H1 (cell line): ENCODE results near the gene PPP1CB. TPM values are rescaled to one million over a fixed set of nuclear protein-coding genes. Genes with fewer than 3 reads are reported as not detected.

Source experiments
- CTCF ChIA-PET: fragments of 300-600 bp; sonication (Branson Sonifier 250); formaldehyde crosslinking; loops from one replicate; lab custom pipeline; 2021; ENCODE audit not compliant: partially characterized antibody; lab: Charles Lee
- POLR2A ChIA-PET: fragments of 300-600 bp; sonication (Branson Sonifier 250); formaldehyde crosslinking; loops from one replicate; lab custom pipeline; 2021; ENCODE audit warnings: inconsistent platforms; ENCODE audit not compliant: partially characterized antibody; lab: Charles Lee
- DNase-seq, 2 experiments: peaks; one replicate each; pipeline versions ENCODE4 v3.0.0 to v3.0.0-alpha.2; 2010 to 2022; ENCODE audit warnings: low spot score in 2 of 2, low read depth in 1 of 2, mixed read lengths in 1 of 2
- FAIRE-seq: peaks from 2 replicates; lab custom pipeline; 2011; peaks lifted over from hg19 to GRCh38; lab: Jason Lieb, UNC
- H2AFZ ChIP-seq: 2 replicates; pipeline ENCODE4 v1.8.1; 2012; ENCODE audit warnings: low read length, inconsistent platforms
- H2AK5ac ChIP-seq: 2 replicates; pipeline ENCODE4 v1.6.1; 2013; ENCODE audit warnings: low read depth, low read length
- H2BK120ac ChIP-seq: replicated peaks from 2 replicates; pipeline ENCODE3; 2013; ENCODE audit warnings: low read depth, low read length, inconsistent platforms
- H2BK12ac ChIP-seq: 2 replicates; pipeline ENCODE4 v1.6.1; 2013; ENCODE audit warnings: low read depth, low read length
- H2BK15ac ChIP-seq: 2 replicates; pipeline ENCODE4 v1.6.1; 2013; ENCODE audit warnings: low read length
- H2BK20ac ChIP-seq: 2 replicates; pipeline ENCODE4 v1.6.1; 2013; ENCODE audit warnings: low read length
- H2BK5ac ChIP-seq: 2 replicates; pipeline ENCODE4 v1.6.1; 2013; ENCODE audit warnings: low read depth, low read length
- H3K14ac ChIP-seq: 2 replicates; pipeline ENCODE4 v1.6.1; 2013; ENCODE audit warnings: inconsistent platforms; ENCODE audit not compliant: insufficient read length
- H3K18ac ChIP-seq: 2 replicates; pipeline ENCODE4 v1.6.1; 2013; ENCODE audit warnings: low read length; ENCODE audit errors: extremely low read depth
- H3K23ac ChIP-seq: 2 replicates; pipeline ENCODE4 v1.6.1; 2013; ENCODE audit warnings: inconsistent platforms; ENCODE audit not compliant: insufficient read length
- H3K23me2 ChIP-seq: 2 replicates; pipeline ENCODE4 v1.6.1; 2013; ENCODE audit warnings: low read depth, low read length
- H3K27ac ChIP-seq: 2 replicates; pipeline ENCODE4 v1.6.1; 2011; ENCODE audit warnings: low read depth, low read length, inconsistent platforms
- H3K27me3 ChIP-seq, 4 experiments: replicated peaks in 1 of 4; 1 replicate in 1 of 4; 2 replicates in 3 of 4; pipeline versions ENCODE4 v1.6.1 to v1.8.1; 2011 to 2013; ENCODE audit warnings: low read length in 3 of 4, mild to moderate bottlenecking in 3 of 4, inconsistent platforms in 2 of 4, mixed read lengths in 2 of 4, moderate library complexity in 1 of 4; ENCODE audit not compliant: control insufficient read depth in 3 of 4, insufficient read depth in 3 of 4; ENCODE audit errors: extremely low read depth in 1 of 4
- H3K36me3 ChIP-seq, 4 experiments: 2 replicates each; pipeline versions ENCODE4 v1.6.1 to v1.8.1; 2011 to 2013; ENCODE audit warnings: mild to moderate bottlenecking in 4 of 4, low read length in 3 of 4, moderate library complexity in 2 of 4, control low read depth in 1 of 4, inconsistent platforms in 1 of 4; ENCODE audit not compliant: insufficient read depth in 4 of 4, control insufficient read depth in 2 of 4
- H3K4ac ChIP-seq: replicated peaks from 2 replicates; pipeline ENCODE3; 2013; ENCODE audit warnings: low read length, low read depth, mixed read lengths, inconsistent platforms; ENCODE audit not compliant: insufficient read length
- H3K4me1 ChIP-seq, 4 experiments: replicated peaks in 1 of 4; 1 replicate in 1 of 4; 2 replicates in 3 of 4; pipeline versions ENCODE4 v1.6.1 to v1.8.1; 2011 to 2013; ENCODE audit warnings: low read length in 3 of 4, inconsistent platforms in 2 of 4, mixed read lengths in 1 of 4; ENCODE audit not compliant: insufficient read depth in 4 of 4, control insufficient read depth in 3 of 4
- H3K4me2 ChIP-seq, 2 experiments: 2 replicates each; pipeline versions ENCODE4 v1.6.1 to v1.8.1; 2011 to 2013; ENCODE audit warnings: low read depth in 2 of 2, low read length in 2 of 2, control low read depth in 1 of 2, inconsistent platforms in 1 of 2, mild to moderate bottlenecking in 1 of 2; ENCODE audit not compliant: insufficient read depth in 1 of 2
- H3K4me3 ChIP-seq, 4 experiments: fragments of 200-600, 300-600 bp in 1 of 4; sonication (generic), shearing (Covaris generic), sonication (Bioruptor Twin) in 1 of 4; 2 replicates each; pipeline versions ENCODE4 v1.5.1 to v1.8.1; 2011 to 2016; ENCODE audit warnings: low read length in 4 of 4, low read depth in 3 of 4, control low read depth in 2 of 4, inconsistent platforms in 2 of 4, mild to moderate bottlenecking in 2 of 4, mixed read lengths in 1 of 4, moderate library complexity in 1 of 4; ENCODE audit not compliant: insufficient read depth in 2 of 4; ENCODE audit errors: extremely low read depth in 1 of 4
- H3K56ac ChIP-seq: replicated peaks from 2 replicates; pipeline ENCODE3; 2013; ENCODE audit warnings: low read depth, mild to moderate bottlenecking, mixed read lengths, low read length, inconsistent platforms; ENCODE audit not compliant: insufficient read length
- H3K79me1 ChIP-seq: 2 replicates; pipeline ENCODE4 v1.6.1; 2013; ENCODE audit warnings: low read depth, low read length, control low read depth
- H3K79me2 ChIP-seq, 2 experiments: 2 replicates each; pipeline versions ENCODE4 v1.6.1 to v1.8.1; 2012 to 2013; ENCODE audit warnings: low read length in 2 of 2, mild to moderate bottlenecking in 2 of 2, inconsistent platforms in 1 of 2; ENCODE audit not compliant: insufficient read depth in 2 of 2, control insufficient read depth in 1 of 2
- H3K9ac ChIP-seq, 4 experiments: replicated peaks in 1 of 4; 1 replicate in 1 of 4; 2 replicates in 3 of 4; pipeline versions ENCODE4 v1.6.1 to v1.8.1; 2011 to 2013; ENCODE audit warnings: low read depth in 3 of 4, low read length in 3 of 4, control low read depth in 2 of 4, mild to moderate bottlenecking in 2 of 4, moderate library complexity in 2 of 4, inconsistent platforms in 1 of 4; ENCODE audit errors: extremely low read depth in 1 of 4
- H3K9me3 ChIP-seq, 2 experiments: 2 replicates each; pipeline versions ENCODE4 v1.6.1 to v1.8.1; 2012 to 2013; ENCODE audit warnings: mild to moderate bottlenecking in 2 of 2, moderate library complexity in 2 of 2, control low read depth in 1 of 2, inconsistent platforms in 1 of 2, low read depth in 1 of 2, low read length in 1 of 2, mixed read lengths in 1 of 2; ENCODE audit not compliant: insufficient read depth in 2 of 2
- H4K20me1 ChIP-seq, 2 experiments: replicated peaks in 1 of 2; 2 replicates each; pipeline versions ENCODE3 to v1.8.1; 2011 to 2013; ENCODE audit warnings: inconsistent platforms in 2 of 2, low read length in 2 of 2, mild to moderate bottlenecking in 1 of 2; ENCODE audit not compliant: insufficient read depth in 2 of 2, control insufficient read depth in 1 of 2
- H4K5ac ChIP-seq: 2 replicates; pipeline ENCODE4 v1.6.1; 2013; ENCODE audit warnings: low read length, low read depth, mixed read lengths, inconsistent platforms; ENCODE audit not compliant: insufficient read length
- H4K8ac ChIP-seq: 2 replicates; pipeline ENCODE4 v1.8.0; 2013; ENCODE audit warnings: mild to moderate bottlenecking, moderate library complexity, low read length, inconsistent platforms; ENCODE audit not compliant: insufficient read depth; ENCODE audit errors: extremely low read depth
- H4K91ac ChIP-seq: replicated peaks from 2 replicates; pipeline ENCODE3; 2013; ENCODE audit warnings: low read length, mixed read lengths, inconsistent platforms; ENCODE audit not compliant: insufficient read length
- CHD2 ChIP-seq: IDR thresholded peaks from 2 replicates; pipeline ENCODE4 v1.6.1; 2012; ENCODE audit warnings: low read length, improper control_type of control experiment
- GABPA ChIP-seq: IDR thresholded peaks from 2 replicates; pipeline ENCODE4 v1.6.1; 2011; ENCODE audit warnings: mild to moderate bottlenecking, low read length, moderate library complexity, borderline replicate concordance; ENCODE audit not compliant: insufficient read depth
- TAF1 ChIP-seq: IDR thresholded peaks from 2 replicates; pipeline ENCODE4 v1.6.1; 2011; ENCODE audit warnings: mild to moderate bottlenecking, low read depth, low read length
- YY1 ChIP-seq: IDR thresholded peaks from 2 replicates; pipeline ENCODE4 v1.6.1; 2011; ENCODE audit warnings: low read depth, mild to moderate bottlenecking, low read length
- polyA plus RNA-seq, 7 experiments: library from polyadenylated mRNA; depleted of rRNA in 3 of 7; stranded (reverse) in 5 of 7; unstranded in 2 of 7; fragments of >200 nt in 5 of 7; fragments of 200-250 nt in 2 of 7; gene quantifications; 1 replicate in 5 of 7; 2 replicates in 1 of 7; 4 replicates in 1 of 7; pipeline versions ENCODE4 v1.2.1 to v1.2.3, GENCODE V29; 2011 to 2013; ENCODE audit warnings: missing spikeins in 2 of 7, mixed read lengths in 2 of 7
- total RNA-seq: library from RNA; stranded (reverse); fragmentation: NEBNext Ultra II Directional; extraction: Animal tissue kit (Norgen Biotek cat#: 25700); gene quantifications from 2 replicates; pipeline ENCODE4 v1.2.1, GENCODE V29; 2021

The PPP1CB gene
- total and polyA plus RNA-seq, 2 of the 8 experiments (the other 6 are each of a cell fraction or from before 2014, with no cell fraction given): 30.7 to 158 TPM

GRCh38 chr2:28824870-28825269 lies 73.2 kb downstream of the PPP1CB start:
- H2BK12ac ChIP-seq: no peak overlapping the region
- H3K27ac ChIP-seq: no peak overlapping the region
- H2BK120ac ChIP-seq: no peak overlapping the region
- no peak overlapping the region for H2BK15ac ChIP-seq
- no peak overlapping the region for H3K23ac ChIP-seq
- no peak overlapping the region for H3K4me3 ChIP-seq
- H3K36me3 ChIP-seq: no peaks in the 10 kb centered on the region
- no peak for TF ChIP-seq TAF1
- TF ChIP-seq YY1: no peak
- no peak for TF ChIP-seq GABPA
- no peak for TF ChIP-seq CHD2
- no peaks in the 10 kb centered on the region for H3K79me1 ChIP-seq
- no peaks in the 10 kb centered on the region for H3K79me2 ChIP-seq
- POLR2A ChIA-PET: interaction anchor here (1.5 kb wide), 1 partner anchor 45 kb away, joined by 4 read pairs; no protein-coding TSS in a partner anchor
- no peak overlapping the region for H2BK5ac ChIP-seq
- DNase-seq (no peak), FAIRE-seq (no peak)
- H3K18ac ChIP-seq: no peak overlapping the region
- CTCF ChIA-PET: interaction anchor here (0.6 to 2.5 kb wide), 2 partner anchors 11 to 832 kb away, joined by 4 to 7 read pairs; no protein-coding TSS in a partner anchor
- H2BK20ac ChIP-seq: no peak overlapping the region
- H3K56ac ChIP-seq: no peak overlapping the region
- no peak overlapping the region for H3K14ac ChIP-seq
- no peak overlapping the region for H3K4ac ChIP-seq
- H3K27me3 ChIP-seq: no peaks in the 10 kb centered on the region
- no peak overlapping the region for H4K8ac ChIP-seq
- no peaks in the 10 kb centered on the region for H3K23me2 ChIP-seq
- H2AK5ac ChIP-seq: no peak overlapping the region
- H3K9ac ChIP-seq: no peak overlapping the region
- H4K20me1 ChIP-seq: no peaks in the 10 kb centered on the region
- no peak overlapping the region for H4K91ac ChIP-seq
- no peak overlapping the region for H3K4me2 ChIP-seq
- H3K4me1 ChIP-seq: no peaks in the 10 kb centered on the region
- no peak overlapping the region for H2AFZ ChIP-seq
- H3K9me3 ChIP-seq: no peaks in the 10 kb centered on the region
- no peak overlapping the region for H4K5ac ChIP-seq
